ENCODE results near the gene RBM38. TPM values are rescaled to one million over a fixed set of nuclear protein-coding genes. Genes with fewer than 3 reads are reported as not detected.

RBM38 gene
- polyA plus RNA-seq, 4 donors: 13.2 to 17.5 (median 15.8) TPM

DNA sequence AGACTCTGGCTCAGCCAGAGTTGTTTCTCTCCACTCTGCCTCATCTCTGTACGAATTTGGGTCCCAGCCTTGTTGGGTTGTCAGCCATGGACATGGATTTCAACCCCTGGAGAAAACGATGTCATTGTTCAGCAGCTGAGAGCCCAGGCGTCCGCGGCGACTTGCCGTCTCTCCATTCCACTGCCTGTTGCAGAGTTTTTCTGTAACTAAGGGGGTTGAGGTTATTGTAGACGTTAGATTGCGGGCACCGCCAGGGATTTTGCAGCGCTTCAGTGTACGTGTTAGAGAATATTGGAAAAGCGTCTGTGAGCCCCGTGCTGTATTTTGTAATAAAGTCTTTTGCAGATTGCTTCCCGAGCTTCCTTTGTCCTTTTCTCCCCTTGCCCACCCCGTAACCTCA is 13.1 kb upstream of the RBM38 start:
- Histone ChIP-seq H3K27ac (ENCODE audit: low read depth in 1 of 3, low read length in 2 of 3) (no peak overlapping the region), H3K27me3 (ENCODE audit: control insufficient read depth in 3 of 3, insufficient read depth in 3 of 3, low read length in 3 of 3) (no peaks in the 10 kb centered on the region), H3K4me1 (ENCODE audit: control insufficient read depth in 3 of 3, insufficient read depth in 2 of 3, low read depth in 1 of 3, low read length in 2 of 3) (no peaks in the 10 kb centered on the region), H3K36me3 (ENCODE audit: control insufficient read depth in 3 of 3, insufficient read depth in 2 of 3, low read depth in 1 of 3, low read length in 3 of 3) (peaks cover 9 to 50% (median 24%) of the 10 kb centered on the region in 3 donors), H3K9me3 (ENCODE audit: control insufficient read depth in 2 of 2, insufficient read depth in 1 of 2, low read depth in 1 of 2, low read length in 1 of 2) (no peaks in the 10 kb centered on the region), H3K4me3 (ENCODE audit: low read depth in 1 of 3, low read length in 3 of 3) (no peak overlapping the region)
- 88 to 91% (median 91%) methylated on average over 16 of the region's 16 CpGs for WGBS, 3 donors
- no peak for DNase-seq
- no peak for FAIRE-seq

DNA sequence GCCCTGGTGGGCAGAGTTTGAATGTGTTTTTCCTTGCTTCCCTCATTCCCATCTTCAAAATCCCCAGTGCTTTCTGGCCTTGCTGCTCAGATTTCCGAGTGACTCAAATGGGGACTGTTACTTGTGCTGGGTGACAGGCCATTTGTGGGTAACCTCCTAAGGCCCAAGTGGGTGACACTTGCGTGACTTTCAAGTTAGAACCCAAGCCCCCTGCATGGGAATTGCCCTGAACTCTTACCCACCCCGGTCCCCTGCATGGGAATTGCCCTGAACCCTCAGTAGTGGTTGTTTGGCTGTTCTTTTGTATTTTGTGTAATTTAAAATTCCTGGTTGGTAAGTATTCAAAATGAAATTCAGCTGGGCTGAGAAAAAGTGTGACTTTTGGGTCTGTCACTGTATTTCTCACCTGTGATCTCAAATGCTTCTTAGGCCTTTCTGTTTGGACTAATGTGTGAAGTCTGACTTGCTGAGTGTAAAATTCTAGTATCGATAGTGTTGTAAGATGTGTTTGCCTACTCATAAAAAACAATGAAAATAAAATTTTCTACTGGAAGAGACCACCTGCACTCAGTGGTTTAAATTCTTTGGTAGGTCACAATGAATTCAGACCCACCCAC is 12.4 kb upstream of the RBM38 start:
- WGBS, 3 donors: 81 to 87% (median 84%) methylated on average over 4 of the region's 4 CpGs
- Histone ChIP-seq H3K4me1 (ENCODE audit: control insufficient read depth in 3 of 3, insufficient read depth in 2 of 3, low read depth in 1 of 3, low read length in 2 of 3) (no peaks in the 10 kb centered on the region), H3K27me3 (ENCODE audit: control insufficient read depth in 3 of 3, insufficient read depth in 3 of 3, low read length in 3 of 3) (no peaks in the 10 kb centered on the region), H3K4me3 (ENCODE audit: low read depth in 1 of 3, low read length in 3 of 3) (no peak overlapping the region), H3K9me3 (ENCODE audit: control insufficient read depth in 2 of 2, insufficient read depth in 1 of 2, low read depth in 1 of 2, low read length in 1 of 2) (no peaks in the 10 kb centered on the region), H3K36me3 (ENCODE audit: control insufficient read depth in 3 of 3, insufficient read depth in 2 of 3, low read depth in 1 of 3, low read length in 3 of 3) (peaks cover 9 to 49% (median 24%) of the 10 kb centered on the region in 3 donors), H3K27ac (ENCODE audit: low read depth in 1 of 3, low read length in 2 of 3) (no peak overlapping the region)
- DNase-seq (no peak), FAIRE-seq (no peak)

DNA sequence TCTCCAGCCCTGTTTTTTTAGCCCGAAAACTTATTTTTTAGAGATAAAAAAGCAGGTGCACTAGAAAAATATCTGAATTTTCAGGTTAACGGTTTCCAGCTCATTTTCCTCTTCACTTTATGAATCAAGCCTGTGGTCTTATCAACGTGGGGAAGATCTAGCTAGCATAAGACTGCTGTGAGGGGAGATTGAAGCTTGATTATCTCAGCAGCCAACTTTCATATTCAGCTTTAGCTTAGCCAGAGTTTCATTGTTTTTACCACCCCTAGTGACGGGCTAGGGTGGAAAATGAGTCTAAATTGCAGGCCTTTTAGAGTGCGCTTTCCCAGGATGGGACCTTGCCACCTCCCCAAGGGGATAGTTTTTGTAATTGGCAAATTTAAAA is 11.9 kb upstream of the RBM38 start:
- Histone ChIP-seq H3K27ac (ENCODE audit: low read depth in 1 of 3, low read length in 2 of 3) (no peak overlapping the region), H3K36me3 (ENCODE audit: control insufficient read depth in 3 of 3, insufficient read depth in 2 of 3, low read depth in 1 of 3, low read length in 3 of 3) (peaks cover 9 to 45% (median 22%) of the 10 kb centered on the region in 3 donors), H3K9me3 (ENCODE audit: control insufficient read depth in 2 of 2, insufficient read depth in 1 of 2, low read depth in 1 of 2, low read length in 1 of 2) (no peaks in the 10 kb centered on the region), H3K4me3 (ENCODE audit: low read depth in 1 of 3, low read length in 3 of 3) (no peak overlapping the region), H3K27me3 (ENCODE audit: control insufficient read depth in 3 of 3, insufficient read depth in 3 of 3, low read length in 3 of 3) (no peaks in the 10 kb centered on the region), H3K4me1 (ENCODE audit: control insufficient read depth in 3 of 3, insufficient read depth in 2 of 3, low read depth in 1 of 3, low read length in 2 of 3) (no peaks in the 10 kb centered on the region)
- no peak for DNase-seq
- no peak for FAIRE-seq
- 74 to 84% (median 78%) methylated on average over 5 of the region's 5 CpGs for WGBS, 3 donors

DNA sequence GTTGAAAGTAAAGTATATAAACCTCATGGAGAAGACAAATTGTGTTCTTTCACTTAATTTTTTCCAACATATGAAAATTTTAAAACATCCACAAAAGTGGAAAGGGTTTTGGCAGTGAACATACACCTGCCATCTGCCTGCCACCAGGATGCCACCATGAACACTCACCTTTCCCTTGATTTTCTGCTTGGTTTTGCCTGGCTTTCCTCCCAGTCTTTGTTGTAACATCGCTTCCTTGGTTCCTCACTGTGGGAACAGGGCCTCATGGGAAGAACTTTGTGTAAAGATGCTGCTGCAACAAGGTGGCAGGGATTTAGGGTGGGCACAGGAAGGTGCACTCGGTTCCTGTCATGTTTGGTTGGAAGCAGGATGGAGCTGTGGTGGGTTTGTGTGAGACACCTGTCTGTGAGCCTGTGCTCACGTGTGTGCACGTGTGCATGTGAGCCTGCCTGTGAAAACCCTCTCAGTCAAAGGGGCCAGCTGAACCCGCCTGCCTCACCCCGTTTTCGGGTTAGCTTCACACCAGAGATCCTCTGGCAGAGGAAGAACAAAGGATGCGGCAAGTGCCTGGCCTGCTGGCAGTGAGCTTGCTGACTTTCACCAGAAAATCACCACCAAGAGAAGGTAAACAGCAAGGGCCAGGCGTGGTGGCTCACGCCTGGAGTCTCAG is 11.0 kb upstream of the RBM38 start:
- Histone ChIP-seq H3K36me3 (ENCODE audit: control insufficient read depth in 3 of 3, insufficient read depth in 2 of 3, low read depth in 1 of 3, low read length in 3 of 3) (peaks cover 9 to 36% (median 15%) of the 10 kb centered on the region in 3 donors), H3K4me1 (ENCODE audit: control insufficient read depth in 3 of 3, insufficient read depth in 2 of 3, low read depth in 1 of 3, low read length in 2 of 3) (no peaks in the 10 kb centered on the region), H3K27ac (ENCODE audit: low read depth in 1 of 3, low read length in 2 of 3) (no peak overlapping the region), H3K27me3 (ENCODE audit: control insufficient read depth in 3 of 3, insufficient read depth in 3 of 3, low read length in 3 of 3) (no peaks in the 10 kb centered on the region), H3K9me3 (ENCODE audit: control insufficient read depth in 2 of 2, insufficient read depth in 1 of 2, low read depth in 1 of 2, low read length in 1 of 2) (no peaks in the 10 kb centered on the region), H3K4me3 (ENCODE audit: low read depth in 1 of 3, low read length in 3 of 3) (no peak overlapping the region)
- WGBS, 3 donors: 86 to 89% (median 87%) methylated on average over 10 of the region's 10 CpGs
- FAIRE-seq (no peak), DNase-seq (no peak)

DNA sequence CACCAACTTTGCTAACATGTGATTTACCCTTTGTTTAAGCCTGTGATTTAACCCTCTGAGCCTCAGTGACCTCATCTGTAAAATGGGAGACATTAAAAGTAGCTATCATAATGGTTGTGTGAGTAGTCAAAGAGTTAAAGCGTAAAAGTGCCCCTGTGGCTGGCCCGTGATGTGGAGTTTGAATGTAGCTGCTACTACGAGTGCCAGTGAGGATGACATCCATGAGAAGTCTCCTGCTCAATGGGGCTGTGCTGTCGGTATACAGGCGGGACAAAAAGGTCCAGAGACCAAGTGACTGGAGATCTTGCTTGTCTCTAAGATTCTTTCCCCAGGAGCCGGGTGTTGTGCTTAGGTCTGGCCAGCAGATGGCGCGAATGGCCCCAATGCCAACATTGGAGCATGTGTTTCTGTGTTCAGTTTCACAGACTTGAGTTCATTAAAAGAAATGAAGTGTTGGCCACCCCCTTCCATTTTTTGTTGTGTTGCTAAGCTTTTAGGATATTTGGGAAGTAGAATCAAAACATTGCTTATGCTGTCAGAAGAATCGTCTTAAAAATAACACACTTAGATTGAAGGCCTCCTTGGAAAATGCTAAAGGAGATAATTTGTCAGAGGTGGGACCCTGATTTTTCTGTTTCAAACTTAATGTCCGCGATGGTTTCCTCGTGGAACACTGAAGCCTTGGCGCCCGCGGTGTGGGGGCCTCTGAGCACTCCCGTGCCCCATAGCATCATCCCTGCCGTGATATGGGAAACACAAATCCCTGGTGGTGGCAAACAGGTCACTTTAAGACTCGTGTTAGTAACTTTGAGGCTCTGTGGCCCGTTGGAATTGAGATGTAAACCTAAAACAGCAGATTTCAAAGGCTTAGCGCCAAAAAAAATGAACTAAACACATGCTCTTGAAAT is 9.3 kb upstream of the RBM38 start:
- no peak for FAIRE-seq
- Histone ChIP-seq H3K4me3 (ENCODE audit: low read depth in 1 of 3, low read length in 3 of 3) (no peak overlapping the region), H3K36me3 (ENCODE audit: control insufficient read depth in 3 of 3, insufficient read depth in 2 of 3, low read depth in 1 of 3, low read length in 3 of 3) (peaks cover 6 to 24% (median 9%) of the 10 kb centered on the region in 3 donors), H3K27ac (ENCODE audit: low read depth in 1 of 3, low read length in 2 of 3) (no peak overlapping the region), H3K27me3 (ENCODE audit: control insufficient read depth in 3 of 3, insufficient read depth in 3 of 3, low read length in 3 of 3) (no peaks in the 10 kb centered on the region), H3K4me1 (ENCODE audit: control insufficient read depth in 3 of 3, insufficient read depth in 2 of 3, low read depth in 1 of 3, low read length in 2 of 3) (no peaks in the 10 kb centered on the region), H3K9me3 (ENCODE audit: control insufficient read depth in 2 of 2, insufficient read depth in 1 of 2, low read depth in 1 of 2, low read length in 1 of 2) (no peaks in the 10 kb centered on the region)
- peak; percentile 77 to 85 for DNase-seq
- 52% methylated on average over 20 of the region's 20 CpGs for WGBS, 3 donors

DNA sequence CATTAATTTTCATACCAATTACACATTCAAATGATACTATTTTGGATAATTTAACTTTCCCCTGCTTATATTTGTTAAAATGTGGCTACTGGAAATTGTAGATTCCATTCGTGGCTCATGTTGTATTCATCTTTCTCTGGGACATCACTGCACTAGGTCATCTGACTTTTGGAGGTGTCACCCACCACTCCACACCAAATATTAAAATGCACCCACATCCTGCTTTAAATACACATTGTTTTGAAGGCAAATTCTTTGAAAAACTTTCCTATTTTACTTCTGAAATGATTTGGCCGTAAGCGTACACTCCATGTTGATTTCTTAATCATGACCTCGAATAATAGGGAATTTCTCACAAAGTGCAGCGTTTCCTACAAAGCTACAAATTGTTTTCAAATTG is 8.7 kb upstream of the RBM38 start:
- FAIRE-seq (no peak), DNase-seq (no peak)
- Histone ChIP-seq H3K9me3 (ENCODE audit: control insufficient read depth in 2 of 2, insufficient read depth in 1 of 2, low read depth in 1 of 2, low read length in 1 of 2) (no peaks in the 10 kb centered on the region), H3K4me3 (ENCODE audit: low read depth in 1 of 3, low read length in 3 of 3) (no peak overlapping the region), H3K36me3 (ENCODE audit: control insufficient read depth in 3 of 3, insufficient read depth in 2 of 3, low read depth in 1 of 3, low read length in 3 of 3) (peaks cover 4 to 18% (median 5%) of the 10 kb centered on the region in 3 donors), H3K4me1 (ENCODE audit: control insufficient read depth in 3 of 3, insufficient read depth in 2 of 3, low read depth in 1 of 3, low read length in 2 of 3) (no peaks in the 10 kb centered on the region), H3K27ac (ENCODE audit: low read depth in 1 of 3, low read length in 2 of 3) (no peak overlapping the region), H3K27me3 (ENCODE audit: control insufficient read depth in 3 of 3, insufficient read depth in 3 of 3, low read length in 3 of 3) (no peaks in the 10 kb centered on the region)
- WGBS, 3 donors: 80 to 89% (median 86%) methylated on average over 5 of the region's 5 CpGs

DNA sequence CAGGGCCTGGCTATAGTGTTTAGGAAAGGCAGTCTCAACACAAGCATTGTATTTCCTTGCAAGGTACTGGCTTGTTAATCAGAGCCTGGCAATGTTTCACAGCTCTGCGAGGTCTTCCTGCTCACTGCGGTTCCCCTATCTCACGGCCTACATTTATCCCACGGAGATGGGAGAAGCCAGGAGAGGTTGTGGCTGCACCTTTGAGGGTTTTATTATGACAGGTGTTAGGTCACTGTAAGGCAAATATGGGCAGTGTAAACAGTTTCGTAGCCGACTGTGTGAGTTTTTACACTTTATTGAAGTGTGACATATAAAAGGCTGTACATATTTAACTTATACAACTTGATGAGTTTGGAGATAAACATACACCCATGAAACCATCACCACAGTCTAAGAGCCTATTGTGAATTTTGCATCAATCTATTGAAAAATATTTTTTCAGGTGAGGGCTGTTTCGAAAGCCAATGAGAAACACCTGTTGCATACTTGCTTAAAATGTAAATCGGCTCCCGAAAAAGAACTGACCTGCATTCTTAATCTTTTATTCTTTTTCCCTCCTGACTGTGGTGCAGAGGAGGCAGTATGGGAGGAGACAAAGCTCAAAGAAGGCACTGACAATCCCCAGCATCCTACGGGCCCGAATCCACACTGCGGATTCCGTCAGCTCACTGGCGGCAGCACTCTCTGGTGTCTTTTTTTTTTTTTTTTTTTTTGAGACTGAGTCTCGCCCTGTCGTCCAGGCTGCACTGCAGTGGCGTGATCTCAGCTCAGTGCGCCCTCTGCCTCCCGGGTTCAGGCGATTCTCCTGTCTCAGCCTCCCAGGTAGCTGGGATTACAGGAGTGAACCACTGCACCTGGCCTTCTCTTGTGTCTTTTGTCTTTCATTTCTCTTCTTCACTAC is 7.5 kb upstream of the RBM38 start:
- Histone ChIP-seq H3K4me1 (ENCODE audit: control insufficient read depth in 3 of 3, insufficient read depth in 2 of 3, low read depth in 1 of 3, low read length in 2 of 3) (no peaks in the 10 kb centered on the region), H3K4me3 (ENCODE audit: low read depth in 1 of 3, low read length in 3 of 3) (no peak overlapping the region), H3K9me3 (ENCODE audit: control insufficient read depth in 2 of 2, insufficient read depth in 1 of 2, low read depth in 1 of 2, low read length in 1 of 2) (no peaks in the 10 kb centered on the region), H3K36me3 (ENCODE audit: control insufficient read depth in 3 of 3, insufficient read depth in 2 of 3, low read depth in 1 of 3, low read length in 3 of 3) (peaks cover 0 to 9% (median 0%) of the 10 kb centered on the region in 3 donors), H3K27ac (ENCODE audit: low read depth in 1 of 3, low read length in 2 of 3) (no peak overlapping the region), H3K27me3 (ENCODE audit: control insufficient read depth in 3 of 3, insufficient read depth in 3 of 3, low read length in 3 of 3) (no peaks in the 10 kb centered on the region)
- DNase-seq (peak in 1 of 2 donors; percentile 47), FAIRE-seq (no peak)
- 70 to 82% (median 76%) methylated on average over 20 of the region's 20 CpGs for WGBS, 3 donors

DNA sequence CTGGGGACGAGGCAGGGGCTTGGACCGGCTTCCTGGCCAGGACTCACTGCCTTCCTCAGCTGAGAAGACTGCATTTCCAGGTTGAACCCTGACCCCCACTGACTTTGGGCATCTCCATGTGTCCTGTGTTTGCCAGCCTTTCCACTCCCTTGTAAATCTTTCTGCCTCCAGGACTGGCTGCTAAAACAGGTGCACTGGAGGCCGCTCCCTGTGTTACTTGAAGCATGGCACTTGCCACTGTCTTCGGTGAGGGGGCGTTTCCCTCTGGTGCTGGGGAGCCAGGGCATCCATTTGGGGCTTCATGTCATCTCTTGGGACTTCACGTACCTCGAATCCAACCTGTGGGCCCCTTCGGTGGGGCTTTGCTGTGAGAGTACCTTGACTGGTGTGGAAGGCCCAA is 6.7 kb upstream of the RBM38 start:
- peaks cover 0 to 8% (median 0%) of the 10 kb centered on the region in 3 donors for H3K36me3 ChIP-seq (ENCODE audit: control insufficient read depth in 3 of 3, insufficient read depth in 2 of 3, low read depth in 1 of 3, low read length in 3 of 3)
- no peaks in the 10 kb centered on the region for H3K27me3 ChIP-seq (ENCODE audit: control insufficient read depth in 3 of 3, insufficient read depth in 3 of 3, low read length in 3 of 3)
- no peak overlapping the region for H3K27ac ChIP-seq (ENCODE audit: low read depth in 1 of 3, low read length in 2 of 3)
- peaks cover 0 to 1% (median 0%) of the 10 kb centered on the region in 3 donors for H3K4me1 ChIP-seq (ENCODE audit: control insufficient read depth in 3 of 3, insufficient read depth in 2 of 3, low read depth in 1 of 3, low read length in 2 of 3)
- FAIRE-seq (no peak), DNase-seq (no peak)
- H3K4me3 ChIP-seq (ENCODE audit: low read depth in 1 of 3, low read length in 3 of 3): no peak overlapping the region
- WGBS, 3 donors: 89 to 91% (median 90%) methylated on average over 8 of the region's 8 CpGs
- no peaks in the 10 kb centered on the region for H3K9me3 ChIP-seq (ENCODE audit: control insufficient read depth in 2 of 2, insufficient read depth in 1 of 2, low read depth in 1 of 2, low read length in 1 of 2)
